Cardiac muscle cell (in vitro differentiated cells and primary cell): ENCODE data around the gene RAB3A. TPM values are rescaled to one million over a fixed set of nuclear protein-coding genes. Genes with fewer than 3 reads are reported as not detected.
A peak's percentile ranks its signal among the peaks of the same experiment; 100 is the strongest.

Experiments used
- DNase-seq, 2 donors: peaks; one replicate each; pipeline versions ENCODE4 v3.0.0 to v3.0.0-alpha.2; 2010 to 2017; ENCODE audit warnings: low read depth in 1 of 2, low spot score in 1 of 2
- H3K27ac ChIP-seq: fragments of 200-600 bp; sonication (generic); 2 replicates; pipeline ENCODE4 v1.5.1; 2016
- H3K27me3 ChIP-seq: fragments of 200-600 bp; sonication (generic); 2 replicates; pipeline ENCODE4 v1.6.0; 2016; ENCODE audit warnings: control low read depth
- H3K36me3 ChIP-seq: fragments of 200-600 bp; sonication (generic); 2 replicates; pipeline ENCODE4 v1.5.1; 2016; ENCODE audit warnings: control low read depth
- H3K4me1 ChIP-seq: fragments of 200-600 bp; sonication (generic); 2 replicates; pipeline ENCODE4 v1.8.1; 2017; ENCODE audit warnings: low read depth, mild to moderate bottlenecking, mixed run types
- H3K4me3 ChIP-seq: fragments of 200-600 bp; sonication (generic); 2 replicates; pipeline ENCODE4 v1.5.1; 2016; ENCODE audit warnings: mild to moderate bottlenecking
- H3K9me3 ChIP-seq: fragments of 200-600 bp; sonication (generic); 2 replicates; pipeline ENCODE4 v1.5.1; 2017; ENCODE audit warnings: low read depth, mild to moderate bottlenecking, control low read depth
- polyA plus RNA-seq: library from polyadenylated mRNA; unstranded; fragments of >200 nt; fragmentation: Nextera tagmentation; extraction: Ambion mirVana; gene quantifications from 2 replicates; pipeline ENCODE4 v1.2.1, GENCODE V29; 2016
- total RNA-seq: library from RNA; depleted of rRNA; stranded (reverse); fragments of >200 nt; gene quantifications from 2 replicates; pipeline ENCODE4 v1.2.3, GENCODE V29; 2016
- TF ChIP-seq, protein P1 (sequence below): IDR thresholded peaks from 2 replicates; pipeline ENCODE4 v1.5.1; 2012; ENCODE audit warnings: low read depth, mild to moderate bottlenecking, low read length

Gene RAB3A
- total and polyA plus RNA-seq, 2 experiments from 2014 or later: 12.5 to 13.0 TPM

GRCh38 chr19:18231775-18232174, 27.9 kb upstream of the RAB3A start:
- peak in 1 of 2 donors; percentile 13 for DNase-seq
- Histone ChIP-seq H3K4me3 (no peak overlapping the region), H3K27me3 (no peaks in the 10 kb centered on the region), H3K9me3 (no peaks in the 10 kb centered on the region), H3K4me1 (no peaks in the 10 kb centered on the region), H3K36me3 (no peaks in the 10 kb centered on the region), H3K27ac (no peak overlapping the region)
- TF ChIP-seq, protein P1, sequence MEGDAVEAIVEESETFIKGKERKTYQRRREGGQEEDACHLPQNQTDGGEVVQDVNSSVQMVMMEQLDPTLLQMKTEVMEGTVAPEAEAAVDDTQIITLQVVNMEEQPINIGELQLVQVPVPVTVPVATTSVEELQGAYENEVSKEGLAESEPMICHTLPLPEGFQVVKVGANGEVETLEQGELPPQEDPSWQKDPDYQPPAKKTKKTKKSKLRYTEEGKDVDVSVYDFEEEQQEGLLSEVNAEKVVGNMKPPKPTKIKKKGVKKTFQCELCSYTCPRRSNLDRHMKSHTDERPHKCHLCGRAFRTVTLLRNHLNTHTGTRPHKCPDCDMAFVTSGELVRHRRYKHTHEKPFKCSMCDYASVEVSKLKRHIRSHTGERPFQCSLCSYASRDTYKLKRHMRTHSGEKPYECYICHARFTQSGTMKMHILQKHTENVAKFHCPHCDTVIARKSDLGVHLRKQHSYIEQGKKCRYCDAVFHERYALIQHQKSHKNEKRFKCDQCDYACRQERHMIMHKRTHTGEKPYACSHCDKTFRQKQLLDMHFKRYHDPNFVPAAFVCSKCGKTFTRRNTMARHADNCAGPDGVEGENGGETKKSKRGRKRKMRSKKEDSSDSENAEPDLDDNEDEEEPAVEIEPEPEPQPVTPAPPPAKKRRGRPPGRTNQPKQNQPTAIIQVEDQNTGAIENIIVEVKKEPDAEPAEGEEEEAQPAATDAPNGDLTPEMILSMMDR: no peak

DNA sequence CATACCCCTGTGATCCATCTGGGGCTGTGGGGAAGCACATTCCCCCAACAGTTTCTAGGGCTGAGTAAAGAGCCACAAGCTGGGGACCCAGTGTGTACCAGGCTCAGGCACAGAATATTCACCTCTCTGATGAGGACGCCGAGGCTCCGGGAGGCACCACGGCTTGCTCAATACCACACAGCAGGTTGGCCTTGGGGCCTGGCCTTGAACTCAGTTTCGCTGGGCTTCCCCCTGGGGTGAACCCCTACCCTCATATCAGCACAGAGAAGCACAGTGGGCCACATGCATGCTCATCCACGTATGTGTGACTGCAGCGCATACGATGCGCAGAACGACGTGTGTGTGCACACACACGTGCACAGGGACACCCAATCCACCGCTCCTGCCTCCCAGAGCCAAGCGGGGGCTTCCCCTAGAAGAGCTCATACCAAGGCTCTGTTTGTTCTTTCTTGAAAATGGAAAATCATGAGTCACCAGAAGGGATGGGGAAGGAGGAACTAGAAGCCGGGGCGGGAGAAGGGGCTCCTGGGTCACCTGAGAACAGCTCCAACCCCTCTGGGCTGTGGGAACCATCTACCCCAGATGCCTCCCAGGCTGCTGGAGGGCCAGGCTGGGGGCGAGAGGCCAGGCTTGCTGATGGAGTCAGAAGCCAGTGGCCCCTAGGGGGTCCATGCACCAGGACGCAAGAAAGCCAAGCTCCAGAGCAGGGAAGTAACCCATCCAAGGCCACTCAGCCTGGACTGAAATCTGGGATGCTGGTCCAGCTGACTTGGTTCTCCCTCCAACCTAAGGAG, 27.3 kb upstream of the RAB3A start:
- Histone ChIP-seq H3K27me3 (no peaks in the 10 kb centered on the region), H3K9me3 (no peaks in the 10 kb centered on the region), H3K4me3 (no peak overlapping the region), H3K4me1 (no peaks in the 10 kb centered on the region), H3K27ac (no peak overlapping the region), H3K36me3 (no peaks in the 10 kb centered on the region)
- DNase-seq: no peak
- TF ChIP-seq, protein P1: no peak

DNA sequence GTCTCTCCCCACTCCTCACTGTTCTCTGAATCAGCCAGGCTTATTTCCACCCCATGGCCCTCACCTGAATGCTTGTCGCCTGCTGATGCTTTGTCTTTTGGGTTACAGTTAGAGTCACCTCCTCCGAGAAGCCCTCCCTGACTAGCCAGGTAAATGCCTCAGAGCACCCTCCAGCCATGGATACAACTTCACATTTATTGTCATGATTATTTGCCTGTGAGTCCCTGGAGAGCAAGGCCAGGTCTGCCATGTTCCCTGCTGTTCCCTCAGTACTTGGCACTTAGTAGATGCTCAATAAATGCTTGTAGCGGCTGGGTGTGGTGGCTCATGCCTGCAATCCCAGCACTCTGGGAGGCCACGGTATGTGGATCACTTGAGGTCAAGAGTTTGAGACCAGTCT, 26.1 kb upstream of the RAB3A start:
- Histone ChIP-seq H3K27me3 (no peaks in the 10 kb centered on the region), H3K36me3 (no peaks in the 10 kb centered on the region), H3K4me1 (no peaks in the 10 kb centered on the region), H3K9me3 (no peaks in the 10 kb centered on the region), H3K4me3 (no peak overlapping the region), H3K27ac (no peak overlapping the region)
- DNase-seq: no peak
- TF ChIP-seq, protein P1: no peak

GRCh38 chr19:18229474-18229873, 25.6 kb upstream of the RAB3A start:
- Histone ChIP-seq H3K4me1 (no peaks in the 10 kb centered on the region), H3K4me3 (no peak overlapping the region), H3K36me3 (no peaks in the 10 kb centered on the region), H3K27me3 (no peaks in the 10 kb centered on the region), H3K27ac (no peak overlapping the region), H3K9me3 (no peaks in the 10 kb centered on the region)
- no peak for DNase-seq
- TF ChIP-seq, protein P1: peak; percentile 47

- Histone ChIP-seq H3K27ac (no peak overlapping the region), H3K9me3 (no peaks in the 10 kb centered on the region), H3K4me1 (no peaks in the 10 kb centered on the region), H3K27me3 (no peaks in the 10 kb centered on the region), H3K4me3 (no peak overlapping the region), H3K36me3 (no peaks in the 10 kb centered on the region)
- TF ChIP-seq, protein P1: no peak
- DNase-seq: no peak
Observed at GRCh38 chr19:18227781-18228271, 24.0 kb upstream of the RAB3A start.
